ENCODE measurements around the gene EFCAB10.

- no peak for TF ChIP-seq KDM5B (CRISPR knock-in tag; IDR thresholded peaks at IDR 0.05; ENCODE audit: borderline replicate concordance)
- TF ChIP-seq CEBPB (IDR thresholded peaks at IDR 0.05; ENCODE audit: borderline replicate concordance, low read depth, low read length), result no peak
- TF ChIP-seq POLR2A (IDR thresholded peaks at IDR 0.05; ENCODE audit: insufficient read depth in 1 of 2, low read depth in 2 of 2, low read length in 2 of 2), result no peak
- TF ChIP-seq, protein P1, sequence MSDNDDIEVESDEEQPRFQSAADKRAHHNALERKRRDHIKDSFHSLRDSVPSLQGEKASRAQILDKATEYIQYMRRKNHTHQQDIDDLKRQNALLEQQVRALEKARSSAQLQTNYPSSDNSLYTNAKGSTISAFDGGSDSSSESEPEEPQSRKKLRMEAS (IDR thresholded peaks at IDR 0.05), result no peak
- TF ChIP-seq NR2F6 (IDR thresholded peaks at IDR 0.05), result no peak
- no peak for TF ChIP-seq NR2F6 (CRISPR knock-in tag; IDR thresholded peaks at IDR 0.05)
- no peak for TF ChIP-seq GABPA (IDR thresholded peaks at IDR 0.05; ENCODE audit: low read depth, low read length)
- TF ChIP-seq GABPA (CRISPR knock-in tag; IDR thresholded peaks at IDR 0.05; ENCODE audit: low read depth), result no peak
- TF ChIP-seq, protein P2, sequence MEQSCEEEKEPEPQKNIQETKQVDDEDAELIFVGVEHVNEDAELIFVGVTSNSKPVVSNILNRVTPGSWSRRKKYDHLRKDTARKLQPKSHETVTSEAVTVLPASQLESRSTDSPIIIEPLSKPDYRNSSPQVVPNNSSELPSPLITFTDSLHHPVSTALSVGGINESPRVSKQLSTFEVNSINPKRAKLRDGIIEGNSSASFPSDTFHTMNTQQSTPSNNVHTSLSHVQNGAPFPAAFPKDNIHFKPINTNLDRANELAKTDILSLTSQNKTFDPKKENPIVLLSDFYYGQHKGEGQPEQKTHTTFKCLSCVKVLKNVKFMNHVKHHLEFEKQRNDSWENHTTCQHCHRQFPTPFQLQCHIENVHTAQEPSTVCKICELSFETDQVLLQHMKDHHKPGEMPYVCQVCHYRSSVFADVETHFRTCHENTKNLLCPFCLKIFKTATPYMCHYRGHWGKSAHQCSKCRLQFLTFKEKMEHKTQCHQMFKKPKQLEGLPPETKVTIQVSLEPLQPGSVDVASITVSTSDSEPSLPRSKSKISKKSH (CRISPR knock-in tag; IDR thresholded peaks at IDR 0.05; ENCODE audit: borderline replicate concordance), result no peak
- TF ChIP-seq, protein P3, sequence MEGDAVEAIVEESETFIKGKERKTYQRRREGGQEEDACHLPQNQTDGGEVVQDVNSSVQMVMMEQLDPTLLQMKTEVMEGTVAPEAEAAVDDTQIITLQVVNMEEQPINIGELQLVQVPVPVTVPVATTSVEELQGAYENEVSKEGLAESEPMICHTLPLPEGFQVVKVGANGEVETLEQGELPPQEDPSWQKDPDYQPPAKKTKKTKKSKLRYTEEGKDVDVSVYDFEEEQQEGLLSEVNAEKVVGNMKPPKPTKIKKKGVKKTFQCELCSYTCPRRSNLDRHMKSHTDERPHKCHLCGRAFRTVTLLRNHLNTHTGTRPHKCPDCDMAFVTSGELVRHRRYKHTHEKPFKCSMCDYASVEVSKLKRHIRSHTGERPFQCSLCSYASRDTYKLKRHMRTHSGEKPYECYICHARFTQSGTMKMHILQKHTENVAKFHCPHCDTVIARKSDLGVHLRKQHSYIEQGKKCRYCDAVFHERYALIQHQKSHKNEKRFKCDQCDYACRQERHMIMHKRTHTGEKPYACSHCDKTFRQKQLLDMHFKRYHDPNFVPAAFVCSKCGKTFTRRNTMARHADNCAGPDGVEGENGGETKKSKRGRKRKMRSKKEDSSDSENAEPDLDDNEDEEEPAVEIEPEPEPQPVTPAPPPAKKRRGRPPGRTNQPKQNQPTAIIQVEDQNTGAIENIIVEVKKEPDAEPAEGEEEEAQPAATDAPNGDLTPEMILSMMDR (CRISPR knock-in tag; IDR thresholded peaks at IDR 0.05), result no peak
- TF ChIP-seq HDAC6 (IDR thresholded peaks at IDR 0.05; ENCODE audit: low read depth, low read length), result no peak
- no peak for TF ChIP-seq REXO4 (CRISPR knock-in tag; IDR thresholded peaks at IDR 0.05; ENCODE audit: borderline replicate concordance)
- no peak for TF ChIP-seq ZNF253 (CRISPR knock-in tag; IDR thresholded peaks at IDR 0.05; ENCODE audit: borderline replicate concordance)
- no peak for TF ChIP-seq SMC3 (IDR thresholded peaks at IDR 0.05; ENCODE audit: low read length)
- TF ChIP-seq, protein P4, sequence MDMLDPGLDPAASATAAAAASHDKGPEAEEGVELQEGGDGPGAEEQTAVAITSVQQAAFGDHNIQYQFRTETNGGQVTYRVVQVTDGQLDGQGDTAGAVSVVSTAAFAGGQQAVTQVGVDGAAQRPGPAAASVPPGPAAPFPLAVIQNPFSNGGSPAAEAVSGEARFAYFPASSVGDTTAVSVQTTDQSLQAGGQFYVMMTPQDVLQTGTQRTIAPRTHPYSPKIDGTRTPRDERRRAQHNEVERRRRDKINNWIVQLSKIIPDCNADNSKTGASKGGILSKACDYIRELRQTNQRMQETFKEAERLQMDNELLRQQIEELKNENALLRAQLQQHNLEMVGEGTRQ (IDR thresholded peaks at IDR 0.05; ENCODE audit: low read depth, low read length), result no peak
- TF ChIP-seq, protein P4 (CRISPR knock-in tag; IDR thresholded peaks at IDR 0.05; ENCODE audit: borderline replicate concordance), result no peak
These were observed 33.1 kb upstream of the EFCAB10 start for GRCh38 chr7:105614341-105614840.
